ENCODE data around the gene SKA2. TPM values are rescaled to one million over a fixed set of nuclear protein-coding genes. Genes with fewer than 3 reads are reported as not detected.
A peak's percentile ranks its signal among the peaks of the same experiment; 100 is the strongest.

Gene SKA2
- total RNA-seq, 1 experiment from 2014 or later: 44.1 TPM

DNA sequence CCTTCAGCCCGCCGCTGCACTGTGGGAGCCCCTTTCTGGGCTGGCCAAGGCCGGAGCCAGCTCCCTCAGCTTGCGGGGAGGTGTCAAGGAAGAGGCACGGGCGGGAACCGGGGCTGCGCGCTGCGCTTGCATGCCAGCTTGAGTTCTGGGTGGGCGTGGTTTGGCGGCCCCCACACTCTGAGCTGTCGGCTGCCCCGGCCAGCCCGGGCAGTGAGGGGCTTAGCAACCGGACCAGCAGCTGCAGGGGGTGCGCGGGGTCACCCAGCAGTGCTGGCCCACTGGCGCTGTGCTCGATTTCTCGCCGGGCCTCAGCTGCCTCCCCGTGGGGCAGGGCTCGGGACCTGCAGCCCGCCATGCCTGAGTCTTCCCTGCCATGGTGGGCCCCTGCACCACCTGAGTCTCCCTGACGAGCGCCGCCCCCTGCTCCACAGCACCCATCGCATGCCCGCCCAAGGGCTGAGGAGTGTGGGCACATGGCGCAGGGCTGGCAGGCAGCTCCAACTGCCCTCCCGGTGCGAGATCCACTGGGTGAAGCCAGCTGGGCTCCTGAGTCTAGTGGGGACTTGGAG is 17.5 kb upstream of the SKA2 start:
- no TSS peak for BruUV-seq (replicated peaks)
- CTCF ChIA-PET: interaction anchor here (1.4 kb wide), 1 partner anchor 13 kb away, joined by 3 read pairs; no protein-coding TSS in a partner anchor
- DNase-seq: no peak
- Mint-ChIP-seq H3K27ac (ENCODE audit: unreplicated experiment) (no peak overlapping the region), H3K9me3 (ENCODE audit: low read depth, unreplicated experiment) (no peaks in the 10 kb centered on the region), H3K4me1 (ENCODE audit: low read depth, unreplicated experiment) (peaks cover 8% of the 10 kb centered on the region), H3K27me3 (ENCODE audit: unreplicated experiment) (no peaks in the 10 kb centered on the region), H3K4me3 (ENCODE audit: low read depth, unreplicated experiment) (no peak overlapping the region), H3K36me3 (ENCODE audit: insufficient read depth, unreplicated experiment) (peaks cover 6% of the 10 kb centered on the region)
- intact Hi-C loops (cut with micrococcal nuclease; ENCODE audit: unreplicated experiment): no loop called here
- TF ChIP-seq, protein P1, sequence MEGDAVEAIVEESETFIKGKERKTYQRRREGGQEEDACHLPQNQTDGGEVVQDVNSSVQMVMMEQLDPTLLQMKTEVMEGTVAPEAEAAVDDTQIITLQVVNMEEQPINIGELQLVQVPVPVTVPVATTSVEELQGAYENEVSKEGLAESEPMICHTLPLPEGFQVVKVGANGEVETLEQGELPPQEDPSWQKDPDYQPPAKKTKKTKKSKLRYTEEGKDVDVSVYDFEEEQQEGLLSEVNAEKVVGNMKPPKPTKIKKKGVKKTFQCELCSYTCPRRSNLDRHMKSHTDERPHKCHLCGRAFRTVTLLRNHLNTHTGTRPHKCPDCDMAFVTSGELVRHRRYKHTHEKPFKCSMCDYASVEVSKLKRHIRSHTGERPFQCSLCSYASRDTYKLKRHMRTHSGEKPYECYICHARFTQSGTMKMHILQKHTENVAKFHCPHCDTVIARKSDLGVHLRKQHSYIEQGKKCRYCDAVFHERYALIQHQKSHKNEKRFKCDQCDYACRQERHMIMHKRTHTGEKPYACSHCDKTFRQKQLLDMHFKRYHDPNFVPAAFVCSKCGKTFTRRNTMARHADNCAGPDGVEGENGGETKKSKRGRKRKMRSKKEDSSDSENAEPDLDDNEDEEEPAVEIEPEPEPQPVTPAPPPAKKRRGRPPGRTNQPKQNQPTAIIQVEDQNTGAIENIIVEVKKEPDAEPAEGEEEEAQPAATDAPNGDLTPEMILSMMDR (IDR thresholded peaks at IDR 0.05; ENCODE audit: unreplicated experiment): no peak

DNA sequence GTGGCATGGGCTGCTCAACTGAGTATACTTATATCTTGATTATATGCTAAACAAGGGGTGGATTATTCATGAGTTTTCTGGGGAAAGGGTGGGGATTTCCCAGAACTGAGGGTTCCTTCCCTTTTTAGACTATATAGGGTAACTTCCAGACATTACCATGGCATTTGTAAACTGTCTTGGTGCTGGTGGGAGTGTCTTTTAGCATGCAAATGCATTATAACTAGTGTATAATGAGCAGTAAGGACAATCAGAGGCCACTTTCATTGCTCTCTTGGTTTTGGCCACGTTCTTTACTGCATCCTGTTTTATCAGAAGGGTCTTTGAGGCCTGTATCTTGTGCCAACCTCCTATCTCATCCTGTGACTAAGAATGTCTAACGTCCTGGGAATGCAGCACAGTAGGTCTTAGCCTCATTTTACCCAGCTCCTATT is 12.6 kb upstream of the SKA2 start:
- no peak overlapping the region for H3K27ac Mint-ChIP-seq (ENCODE audit: unreplicated experiment)
- intact Hi-C loops (cut with micrococcal nuclease; ENCODE audit: unreplicated experiment): no loop called here
- BruUV-seq (replicated peaks): no TSS peak
- H3K4me3 Mint-ChIP-seq (ENCODE audit: low read depth, unreplicated experiment): no peak overlapping the region
- TF ChIP-seq, protein P1 (IDR thresholded peaks at IDR 0.05; ENCODE audit: unreplicated experiment): no peak
- no peak for DNase-seq
- no peaks in the 10 kb centered on the region for H3K9me3 Mint-ChIP-seq (ENCODE audit: low read depth, unreplicated experiment)
- H3K4me1 Mint-ChIP-seq (ENCODE audit: low read depth, unreplicated experiment): no peaks in the 10 kb centered on the region
- CTCF ChIA-PET: no interaction called here
- H3K36me3 Mint-ChIP-seq (ENCODE audit: insufficient read depth, unreplicated experiment): no peaks in the 10 kb centered on the region
- no peaks in the 10 kb centered on the region for H3K27me3 Mint-ChIP-seq (ENCODE audit: unreplicated experiment)

DNA sequence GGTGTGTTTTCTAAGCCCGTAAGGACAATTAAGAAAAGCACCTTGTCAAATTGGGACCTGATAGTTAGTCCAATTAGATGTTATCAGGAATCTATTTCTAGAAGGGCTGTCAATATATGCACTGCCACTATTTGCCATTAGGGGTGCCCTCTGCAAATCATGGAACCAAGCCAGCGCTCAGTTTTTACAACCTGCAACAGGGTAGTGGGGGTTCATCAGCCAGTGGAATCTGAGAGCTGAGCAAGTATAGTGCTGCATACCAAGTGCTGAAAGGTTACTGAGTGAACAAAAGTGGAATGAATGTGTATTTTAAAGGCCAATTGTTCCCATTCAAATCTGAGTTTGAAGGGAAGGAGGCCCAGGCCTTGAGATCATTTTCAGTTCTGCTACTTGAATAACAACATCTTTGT is 11.0 kb upstream of the SKA2 start:
- DNase-seq: peak; percentile 51
- CTCF ChIA-PET: no interaction called here

DNA sequence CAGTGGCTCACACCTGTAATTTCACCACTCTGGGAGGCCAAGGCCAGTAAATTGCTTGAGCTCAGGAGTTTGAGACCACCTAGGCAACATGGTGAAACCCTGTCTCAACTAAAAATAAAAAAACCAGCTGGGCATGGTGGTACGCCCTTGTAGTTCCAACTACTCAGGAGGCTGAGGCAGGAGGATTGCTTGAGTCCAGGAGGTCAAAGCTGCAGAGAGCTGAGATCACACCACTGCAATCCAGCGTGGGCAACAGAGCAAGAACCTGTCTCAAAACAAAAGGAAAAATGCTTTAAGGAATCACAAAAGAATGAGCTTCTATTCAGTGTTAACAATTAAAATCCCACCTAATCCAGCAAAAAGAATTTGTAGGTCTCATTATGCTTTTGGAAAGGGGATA is 6.5 kb upstream of the SKA2 start:
- CTCF ChIA-PET: interaction anchor here (0.7 kb wide), 1 partner anchor 753 kb away, joined by 4 read pairs; no protein-coding TSS in a partner anchor
- TF ChIP-seq, protein P1 (IDR thresholded peaks at IDR 0.05; ENCODE audit: unreplicated experiment): no peak
- peaks cover 4% of the 10 kb centered on the region for H3K36me3 Mint-ChIP-seq (ENCODE audit: insufficient read depth, unreplicated experiment)

More for the DNA sequence above, 11.0 kb upstream of the SKA2 start:
- TF ChIP-seq, protein P1 (IDR thresholded peaks at IDR 0.05; ENCODE audit: unreplicated experiment): peak; percentile 27
- Mint-ChIP-seq H3K4me3 (ENCODE audit: low read depth, unreplicated experiment) (no peak overlapping the region), H3K27me3 (ENCODE audit: unreplicated experiment) (no peaks in the 10 kb centered on the region), H3K4me1 (ENCODE audit: low read depth, unreplicated experiment) (no peaks in the 10 kb centered on the region), H3K27ac (ENCODE audit: unreplicated experiment) (no peak overlapping the region), H3K36me3 (ENCODE audit: insufficient read depth, unreplicated experiment) (no peaks in the 10 kb centered on the region), H3K9me3 (ENCODE audit: low read depth, unreplicated experiment) (no peaks in the 10 kb centered on the region)
- no TSS peak for BruUV-seq (replicated peaks)
- intact Hi-C loops (cut with micrococcal nuclease; ENCODE audit: unreplicated experiment): no loop called here

More for the DNA sequence above, 6.5 kb upstream of the SKA2 start:
- no peak for DNase-seq
- Mint-ChIP-seq H3K27ac (ENCODE audit: unreplicated experiment) (no peak overlapping the region), H3K4me1 (ENCODE audit: low read depth, unreplicated experiment) (peaks cover 28% of the 10 kb centered on the region), H3K9me3 (ENCODE audit: low read depth, unreplicated experiment) (no peaks in the 10 kb centered on the region), H3K4me3 (ENCODE audit: low read depth, unreplicated experiment) (no peak overlapping the region), H3K27me3 (ENCODE audit: unreplicated experiment) (no peaks in the 10 kb centered on the region)
- no TSS peak for BruUV-seq (replicated peaks)
- intact Hi-C loops (cut with micrococcal nuclease; ENCODE audit: unreplicated experiment): no loop called here

Data from Calu3 (cell line).